Activated CD4-positive, alpha-beta T cell treated with anti-CD3 and anti-CD28 coated beads for 48 hours (primary cell): ENCODE measurements around the gene ACR.

Experiments
- DNase-seq: peaks from one replicate; pipeline ENCODE4 v3.0.0-alpha.2; 2020

Gene ACR

DNA sequence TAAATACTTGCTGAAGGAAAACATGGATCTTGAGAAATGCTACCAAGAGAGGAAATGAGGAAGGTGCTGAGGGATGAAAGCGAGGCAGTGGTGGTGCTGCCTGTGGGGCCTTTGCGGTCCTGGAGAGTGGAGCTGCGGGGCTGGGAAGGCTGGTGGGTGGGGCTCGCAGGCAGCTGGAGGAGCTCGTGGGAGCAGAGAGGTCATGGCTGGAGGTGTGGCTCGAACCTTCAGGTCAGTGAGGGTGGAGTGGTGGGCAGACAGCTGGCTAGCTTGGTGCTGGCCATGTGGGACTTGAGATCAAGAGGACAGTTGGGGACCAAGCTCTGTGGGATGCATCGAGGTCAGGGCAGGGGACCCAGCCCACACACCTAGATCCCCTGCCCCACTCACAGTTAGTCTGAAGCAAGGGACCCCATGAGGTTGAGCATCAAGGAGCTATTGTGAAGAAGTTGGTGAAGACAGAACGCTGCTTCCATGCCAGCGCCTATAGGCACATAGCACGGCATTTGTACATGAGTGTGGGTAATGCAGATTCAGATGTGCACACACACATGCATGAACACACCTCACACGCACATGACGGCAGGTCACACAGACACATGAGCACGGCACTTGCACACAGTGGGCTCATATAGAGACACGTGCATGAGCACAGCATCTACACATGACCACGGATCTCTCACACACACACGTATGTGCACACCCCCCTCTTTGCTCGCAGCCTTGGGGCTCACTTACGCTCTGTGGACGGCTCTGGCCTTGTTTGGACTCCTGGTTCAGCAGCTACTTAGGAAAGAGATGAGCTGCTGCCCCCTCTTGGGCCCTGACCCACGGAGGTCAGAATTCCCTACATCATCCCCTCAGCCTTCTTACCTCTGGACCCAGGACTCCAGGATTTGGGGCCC is 34.9 kb upstream of the ACR start:
- no peak for DNase-seq

DNA sequence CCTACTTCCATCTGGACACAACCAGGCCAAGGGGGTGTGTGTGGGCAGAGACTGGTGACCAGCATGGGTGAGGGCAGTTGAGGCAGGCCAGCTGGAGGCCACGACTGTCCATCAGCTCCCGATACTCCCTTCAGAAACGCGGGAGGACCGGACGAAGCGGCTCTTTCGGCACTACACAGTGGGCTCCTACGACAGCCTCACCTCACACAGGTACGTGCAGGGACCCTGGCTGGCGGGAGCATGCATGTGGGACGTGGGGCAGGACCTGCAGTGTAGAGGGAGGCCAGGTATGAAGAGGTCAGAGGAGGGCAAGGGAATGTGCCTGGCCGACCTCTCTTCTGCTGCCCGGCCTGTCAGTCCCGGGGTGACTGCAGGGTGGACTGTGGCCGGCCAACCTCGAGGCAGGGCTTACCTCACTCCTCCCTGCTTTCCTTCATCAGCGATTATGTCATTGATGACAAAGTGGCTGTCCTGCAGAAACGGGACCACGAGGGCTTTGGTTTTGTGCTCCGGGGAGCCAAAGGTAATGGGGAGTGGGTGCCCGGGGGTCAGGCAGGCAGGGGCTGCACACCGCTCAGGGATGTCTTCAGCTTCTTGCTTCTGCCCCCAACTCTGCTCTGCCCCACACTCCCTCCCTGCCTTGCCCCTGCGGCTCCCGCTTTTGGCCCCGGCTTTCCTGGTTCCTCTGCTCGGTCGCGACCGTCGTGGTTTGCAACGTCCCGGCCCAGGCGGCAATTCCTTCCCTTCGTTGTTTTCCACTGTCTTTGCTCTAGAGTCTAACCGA is 34.1 kb upstream of the ACR start:
- no peak for DNase-seq

DNA sequence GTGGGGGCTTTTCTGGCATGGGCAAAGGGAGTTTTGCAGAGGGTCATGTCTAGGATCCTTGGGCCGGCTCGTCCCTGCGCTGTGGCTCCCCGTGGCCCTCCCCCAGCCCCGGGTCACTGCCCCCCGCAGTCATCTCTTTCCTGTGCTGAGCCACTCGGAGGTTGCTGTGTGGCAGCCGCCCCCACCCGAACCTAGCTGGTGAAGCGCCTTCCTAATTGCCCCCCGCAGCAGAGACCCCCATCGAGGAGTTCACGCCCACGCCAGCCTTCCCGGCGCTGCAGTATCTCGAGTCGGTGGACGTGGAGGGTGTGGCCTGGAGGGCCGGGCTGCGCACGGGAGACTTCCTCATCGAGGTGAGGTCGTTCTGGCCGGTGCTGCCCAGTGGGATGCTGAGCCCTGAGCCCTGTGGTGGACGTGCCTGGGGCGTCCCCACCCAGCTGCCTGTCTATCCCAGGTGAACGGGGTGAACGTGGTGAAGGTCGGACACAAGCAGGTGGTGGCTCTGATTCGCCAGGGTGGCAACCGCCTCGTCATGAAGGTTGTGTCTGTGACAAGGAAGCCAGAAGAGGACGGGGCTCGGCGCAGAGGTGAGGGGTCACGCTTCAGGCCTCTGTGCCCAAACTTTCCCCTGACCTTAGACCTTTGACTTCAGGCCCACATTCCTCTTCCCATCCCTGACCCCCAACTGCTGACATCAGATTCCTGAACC is 33.3 kb upstream of the ACR start:
- no peak for DNase-seq

- DNase-seq = no peak
These were observed 32.7 kb upstream of the ACR start for GRCh38 chr22:50705219-50705691.

- DNase-seq = no peak
These were observed 32.1 kb upstream of the ACR start for GRCh38 chr22:50705851-50706351.

DNA sequence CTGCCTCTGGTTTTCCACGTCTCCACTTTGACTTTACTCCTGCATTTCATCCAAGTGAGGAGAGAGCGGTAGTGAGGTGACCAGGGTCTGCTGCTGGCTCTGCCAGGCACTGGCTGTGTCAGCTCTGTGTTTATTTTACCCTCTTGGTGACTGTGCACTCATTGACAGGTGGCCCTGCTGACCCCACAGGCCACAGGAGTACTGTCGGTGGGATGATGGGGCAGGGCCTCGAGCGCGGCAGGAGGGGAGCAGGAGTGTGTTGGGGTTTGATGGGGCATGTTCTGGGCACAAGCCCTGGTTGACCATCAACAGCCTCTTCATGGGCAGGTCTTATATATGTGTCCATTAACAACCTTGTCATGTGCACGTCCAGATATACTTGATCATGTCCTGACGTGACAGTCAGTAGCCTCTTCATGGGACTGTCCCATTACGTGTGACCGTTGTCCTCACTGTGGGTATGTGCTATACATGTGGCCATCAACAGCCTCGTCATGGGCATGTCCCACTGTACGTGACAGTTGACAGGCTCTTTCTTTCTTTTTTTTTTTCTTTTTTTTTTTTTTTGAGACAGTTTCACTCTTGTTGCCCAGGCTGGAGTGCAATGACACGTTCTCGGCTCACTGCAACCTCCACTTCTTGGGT is 31.4 kb upstream of the ACR start:
- DNase-seq = no peak

DNA sequence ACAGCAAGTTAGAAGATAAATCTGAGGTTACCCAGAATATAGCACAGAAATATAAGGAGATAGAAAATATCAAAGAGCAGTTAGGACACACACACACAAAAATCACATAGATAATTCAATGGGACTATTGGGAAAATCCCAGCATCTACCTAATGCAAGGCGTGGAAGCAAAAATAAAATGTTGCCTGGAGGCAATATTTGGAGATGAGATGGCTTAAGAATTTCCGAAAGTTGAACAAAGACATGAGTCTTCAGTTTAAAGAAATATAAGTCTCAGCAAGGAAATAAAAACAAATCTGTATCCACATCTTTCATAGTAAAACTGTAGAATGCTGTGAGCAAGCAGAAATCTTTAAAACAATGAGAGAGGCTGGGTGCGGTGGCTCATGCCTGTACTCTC is 29.5 kb upstream of the ACR start:
- no peak for DNase-seq

- no peak for DNase-seq
These were observed 29.0 kb upstream of the ACR start for GRCh38 chr22:50708996-50709395.

DNA sequence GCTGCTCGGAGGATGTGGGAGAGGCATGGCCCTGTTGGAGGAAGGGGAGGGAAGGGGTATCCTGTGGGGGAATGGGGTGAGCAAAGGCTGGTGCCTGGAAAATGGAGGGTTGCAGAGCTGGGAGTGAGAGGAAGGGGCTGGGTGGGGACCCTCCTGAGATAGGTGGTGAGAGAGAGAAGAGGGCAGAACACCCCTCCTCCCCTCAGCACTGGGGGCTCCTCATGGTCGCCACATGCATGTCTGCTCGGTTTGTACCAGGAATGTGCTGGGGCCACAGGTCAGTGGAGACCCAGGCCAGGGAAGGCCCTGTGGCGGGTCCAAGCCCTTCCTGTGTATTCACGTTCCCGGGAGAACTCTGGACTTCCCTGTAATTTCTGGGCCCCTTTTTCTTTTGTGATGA is 27.8 kb upstream of the ACR start:
- no peak for DNase-seq

GRCh38 chr22:50710886-50711285 is 27.1 kb upstream of the ACR start:
- DNase-seq = no peak

- no peak for DNase-seq
These were observed 26.3 kb upstream of the ACR start for GRCh38 chr22:50711446-50712340.

DNA sequence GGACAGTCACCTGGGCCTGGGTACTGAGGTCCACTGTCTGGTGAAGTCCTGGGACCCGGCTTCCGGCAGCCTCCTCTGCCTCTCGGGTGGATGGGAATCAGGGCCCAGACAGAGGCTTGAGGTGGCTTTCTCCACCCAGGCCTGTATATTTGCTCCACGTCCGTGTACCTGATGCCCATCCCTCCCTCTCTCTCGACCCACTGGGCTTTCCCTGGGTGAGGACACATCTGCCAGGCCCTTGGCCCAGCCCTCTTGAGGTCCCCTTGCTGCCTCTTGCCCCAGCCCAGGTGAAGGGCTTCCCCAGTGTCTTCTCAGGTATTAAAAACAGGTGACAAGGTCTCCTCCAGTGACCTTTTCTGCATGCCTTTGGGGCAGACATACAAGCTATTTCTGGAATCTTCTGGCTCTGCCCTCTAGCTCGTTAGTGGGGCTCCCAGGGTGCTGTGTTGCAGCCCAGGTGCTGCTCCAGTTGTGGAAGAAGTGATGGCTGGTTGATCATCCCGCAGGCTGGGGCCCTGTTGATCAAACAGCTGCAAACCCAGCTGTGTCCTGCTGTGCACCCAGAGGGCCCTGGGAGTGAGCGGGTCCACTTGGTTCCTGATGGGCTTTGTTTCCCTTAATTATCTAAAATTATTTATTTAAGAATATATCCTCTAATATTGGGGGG is 25.5 kb upstream of the ACR start:
- DNase-seq = no peak

- DNase-seq = no peak
These were observed 25.0 kb upstream of the ACR start for GRCh38 chr22:50713008-50713385.

- DNase-seq = no peak
These were observed 24.4 kb upstream of the ACR start for GRCh38 chr22:50713571-50714056.

DNA sequence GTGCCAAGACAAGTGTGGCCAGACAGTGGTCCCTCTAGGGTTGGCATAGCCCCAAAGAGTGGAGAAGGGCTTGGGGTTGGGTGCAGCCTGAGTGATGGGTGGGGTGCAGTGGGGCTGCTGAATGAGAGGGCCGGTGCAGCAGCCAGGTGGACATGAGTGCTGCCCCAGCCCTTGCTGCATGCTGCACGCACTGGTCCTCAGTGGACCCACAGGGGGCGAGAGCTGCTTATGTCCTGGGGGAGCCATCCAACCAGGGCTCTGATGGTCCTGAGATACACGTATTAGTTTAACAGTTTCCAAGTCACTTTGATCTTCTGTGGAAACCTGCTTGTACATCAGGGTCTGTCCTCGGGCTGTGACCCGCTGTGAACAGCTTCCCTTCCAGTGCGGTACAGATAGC is 23.9 kb upstream of the ACR start:
- DNase-seq = no peak

DNA sequence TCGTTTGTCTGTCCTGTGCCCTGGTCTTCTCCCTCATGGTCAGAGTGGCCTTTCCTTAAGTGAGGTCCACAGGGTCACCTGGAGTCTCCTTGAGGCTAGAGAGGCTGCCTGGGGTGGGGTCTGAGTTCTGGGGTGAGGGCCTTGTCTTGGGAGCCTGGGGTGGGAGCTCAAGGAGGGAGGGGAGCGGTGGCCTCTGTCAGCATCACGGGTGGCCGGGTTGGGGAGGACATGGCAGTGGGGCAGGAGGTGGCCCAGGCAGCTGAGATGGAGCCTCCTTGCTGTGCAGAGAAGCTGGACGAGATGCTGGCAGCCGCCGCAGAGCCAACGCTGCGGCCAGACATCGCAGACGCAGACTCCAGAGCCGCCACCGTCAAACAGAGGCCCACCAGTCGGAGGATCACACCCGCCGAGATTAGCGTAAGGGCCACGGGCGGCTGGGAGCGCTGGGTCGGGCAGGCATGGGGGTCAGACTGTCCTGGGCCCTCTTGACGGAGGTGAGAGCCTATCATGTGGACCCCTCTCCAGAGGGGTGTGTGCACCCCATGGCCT is 23.3 kb upstream of the ACR start:
- DNase-seq = no peak

GRCh38 chr22:50715250-50715649 is 22.8 kb upstream of the ACR start:
- no peak for DNase-seq

DNA sequence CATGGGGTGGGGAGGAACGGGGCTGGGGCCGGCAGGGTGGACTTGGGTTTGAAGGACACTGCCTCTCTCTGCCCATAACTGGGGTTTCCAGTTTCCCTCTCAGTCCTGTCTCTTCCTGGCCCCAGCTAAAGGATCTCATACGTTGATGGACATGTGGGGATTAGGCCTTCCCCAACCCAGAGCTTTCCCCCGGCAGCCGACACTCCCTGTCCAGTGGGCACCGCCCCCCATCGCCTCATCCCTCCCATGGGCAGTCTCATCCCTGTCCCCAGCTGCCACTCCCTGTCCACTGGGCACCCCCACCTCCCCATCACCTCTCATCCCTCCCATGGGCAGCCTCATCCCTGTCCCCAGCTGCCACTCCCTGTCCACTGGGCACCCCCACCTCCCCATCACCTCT is 22.2 kb upstream of the ACR start:
- no peak for DNase-seq

DNA sequence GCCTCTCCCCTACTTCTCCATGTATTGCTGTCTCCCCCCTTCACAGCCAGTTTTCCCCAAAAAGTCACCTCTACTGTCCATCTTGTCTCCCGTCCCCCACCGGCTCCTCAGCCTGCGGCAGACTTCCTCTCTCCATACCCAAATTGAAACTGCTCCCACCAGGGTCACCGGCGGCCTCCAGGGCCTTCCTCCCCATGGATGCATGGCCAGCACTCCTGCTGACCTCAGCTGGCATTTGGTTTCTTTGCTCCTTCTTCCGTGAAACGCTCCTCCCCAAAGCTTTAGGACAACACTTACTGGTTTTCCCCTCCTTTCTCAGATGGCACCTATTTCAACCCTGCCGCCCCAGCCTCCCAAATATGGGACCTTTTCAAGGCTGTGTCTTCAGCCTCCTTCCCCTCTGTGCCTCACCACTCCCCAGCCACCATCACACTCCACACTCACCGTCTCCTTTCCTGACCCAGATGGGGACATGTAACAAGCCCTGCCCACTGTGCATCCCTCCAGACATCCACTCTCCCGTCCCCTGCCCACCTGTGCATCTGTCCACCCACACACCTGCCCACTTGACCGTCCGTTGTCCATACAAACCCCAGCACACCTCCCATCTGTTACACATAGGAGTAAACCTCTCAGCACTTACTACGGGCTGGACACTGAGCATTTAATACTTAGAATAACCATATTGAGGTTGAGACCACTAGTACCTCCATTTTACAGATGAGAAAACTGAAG is 21.5 kb upstream of the ACR start:
- DNase-seq = no peak
